ENCODE data around the gene USP21. TPM values are rescaled to one million over a fixed set of nuclear protein-coding genes. Genes with fewer than 3 reads are reported as not detected.
A peak's percentile ranks its signal among the peaks of the same experiment; 100 is the strongest.

Gene USP21
- total RNA-seq, 4 donors from 2014 or later, result 13.7 to 28.8 (median 25.3) TPM

- 60 to 72% methylated on average over 4 of the region's 4 CpGs for WGBS, 2 donors
- TF ChIP-seq POLR2A (IDR thresholded peaks at IDR 0.05), result no peak
- TF ChIP-seq CTCF (IDR thresholded peaks at IDR 0.05), result no peak
- no peak for DNase-seq (ENCODE audit: low spot score in 2 of 2)
- no peak overlapping the region for H3K4me3 ChIP-seq (ENCODE audit: low read depth, poor library complexity, severe bottlenecking)
- intact Hi-C loops (cut with DNase I; ENCODE audit: low total_unique reads), result no loop called here
Measured at GRCh38 chr1:161121834-161122233, 37.5 kb upstream of the USP21 start.

GRCh38 chr1:161122967-161123366, 36.3 kb upstream of the USP21 start:
- TF ChIP-seq CTCF (IDR thresholded peaks at IDR 0.05) (no peak), POLR2A (IDR thresholded peaks at IDR 0.05) (no peak)
- WGBS, 2 donors, result 83 to 85% methylated on average over 6 of the region's 6 CpGs

GRCh38 chr1:161127649-161128048, 31.7 kb upstream of the USP21 start:
- H3K4me3 ChIP-seq (ENCODE audit: low read depth, poor library complexity, severe bottlenecking), result no peak overlapping the region
- intact Hi-C loops (cut with DNase I; ENCODE audit: low total_unique reads), result no loop called here
- DNase-seq (ENCODE audit: low spot score in 2 of 2), result no peak
- TF ChIP-seq POLR2A (IDR thresholded peaks at IDR 0.05), result no peak
- no peak for TF ChIP-seq CTCF (IDR thresholded peaks at IDR 0.05)
- 81 to 83% methylated on average over 2 of the region's 2 CpGs for WGBS, 2 donors

More at GRCh38 chr1:161122967-161123366, 36.3 kb upstream of the USP21 start:
- no peak for DNase-seq (ENCODE audit: low spot score in 2 of 2)
- no peak overlapping the region for H3K4me3 ChIP-seq (ENCODE audit: low read depth, poor library complexity, severe bottlenecking)
- intact Hi-C loops (cut with DNase I; ENCODE audit: low total_unique reads), result no loop called here

- H3K4me3 ChIP-seq (ENCODE audit: low read depth, poor library complexity, severe bottlenecking), result no peak overlapping the region
- 92 to 95% methylated on average over 4 of the region's 4 CpGs for WGBS, 2 donors
- DNase-seq (ENCODE audit: low spot score in 2 of 2), result no peak
- TF ChIP-seq POLR2A (IDR thresholded peaks at IDR 0.05), result no peak
- intact Hi-C loops (cut with DNase I; ENCODE audit: low total_unique reads), result no loop called here
Measured at GRCh38 chr1:161128591-161129420, 30.5 kb upstream of the USP21 start.

- no peak overlapping the region for H3K4me3 ChIP-seq (ENCODE audit: low read depth, poor library complexity, severe bottlenecking)
- no peak for DNase-seq (ENCODE audit: low spot score in 2 of 2)
- intact Hi-C loops (cut with DNase I; ENCODE audit: low total_unique reads), result no loop called here
- 58 to 64% methylated on average over 1 of the region's 1 CpG for WGBS, 2 donors
- TF ChIP-seq CTCF (IDR thresholded peaks at IDR 0.05), result no peak
- TF ChIP-seq POLR2A (IDR thresholded peaks at IDR 0.05), result no peak
Measured at GRCh38 chr1:161130266-161130665, 29.0 kb upstream of the USP21 start.

- intact Hi-C loops (cut with DNase I; ENCODE audit: low total_unique reads), result no loop called here
- DNase-seq (ENCODE audit: low spot score in 2 of 2), result no peak
- peak overlapping the region; percentile 60 for H3K4me3 ChIP-seq (ENCODE audit: low read depth, poor library complexity, severe bottlenecking)
- TF ChIP-seq CTCF (IDR thresholded peaks at IDR 0.05), result no peak
- TF ChIP-seq POLR2A (IDR thresholded peaks at IDR 0.05), result no peak
- 3% methylated on average over 22 of the region's 22 CpGs for WGBS, 2 donors
Measured at GRCh38 chr1:161131523-161132409, 27.5 kb upstream of the USP21 start.
